HepG2 (cell line): ENCODE measurements around the gene CACNA1C. TPM values are rescaled to one million over a fixed set of nuclear protein-coding genes. Genes with fewer than 3 reads are reported as not detected.

Experiments
- ATAC-seq: fragments of 200-7000 bp; cut with Tn5 transposase; 3 replicates; pipeline ENCODE4 v1.9.1; 2020; ENCODE audit warnings: mild to moderate bottlenecking, moderate library complexity
- BruUV-seq: library from RNA; stranded (reverse); fragments of 400-500 nt; replicated peaks from 2 replicates; lab custom pipeline; 2021; lab: Mats Ljungman, UMichigan
- CTCF ChIA-PET: fragments of 300-600 bp; formaldehyde crosslinking; extraction: SDS; loops from one replicate; lab custom pipeline; 2021; ENCODE audit warnings: low total read pairs, inconsistent platforms, low intra/inter-chr PET ratio; lab: Yijun Ruan, JAX
- POLR2A ChIA-PET: fragments of 350-600 bp; sonication (Branson Sonifier 250); formaldehyde crosslinking; loops from one replicate; lab custom pipeline; 2020; ENCODE audit warnings: antibody characterized with exemption, inconsistent platforms; lab: Yijun Ruan, JAX
- DNase-seq: peaks from one replicate; pipeline ENCODE4 v3.0.0-alpha.2; 2015; ENCODE audit warnings: low spot score
- FAIRE-seq: peaks from 3 replicates; lab custom pipeline; 2011; peaks lifted over from hg19 to GRCh38; lab: Jason Lieb, UNC
- H2AFZ ChIP-seq: one replicate; pipeline ENCODE4 v1.6.1; 2011; ENCODE audit warnings: low read length, inconsistent platforms
- H3K27ac ChIP-seq: fragments of 300-600 bp; 3 replicates; pipeline ENCODE4 v1.8.0; 2011; ENCODE audit warnings: mixed run types, mild to moderate bottlenecking, mixed read lengths, low read length, inconsistent platforms; ENCODE audit not compliant: insufficient read depth; ENCODE audit errors: extremely low read length
- H3K27me3 ChIP-seq, 2 experiments: fragments of 200-600 bp in 1 of 2; 2 replicates in 1 of 2; 3 replicates in 1 of 2; pipeline versions ENCODE4 v1.6.0 to v1.8.0; 2011; ENCODE audit warnings: low read length in 2 of 2, mild to moderate bottlenecking in 2 of 2, moderate library complexity in 2 of 2, inconsistent platforms in 1 of 2; ENCODE audit not compliant: insufficient read depth in 2 of 2, control insufficient read depth in 1 of 2
- H3K36me3 ChIP-seq, 2 experiments: fragments of 200-600 bp in 1 of 2; replicated peaks in 1 of 2; 2 replicates in 1 of 2; 3 replicates in 1 of 2; pipeline versions ENCODE4 v1.5.1 to v1.8.0; 2011; ENCODE audit warnings: low read length in 2 of 2, inconsistent platforms in 1 of 2; ENCODE audit not compliant: insufficient read depth in 2 of 2, control insufficient read depth in 1 of 2
- H3K4me1 ChIP-seq: 2 replicates; pipeline ENCODE4 v1.5.1; 2012; ENCODE audit warnings: low read length, inconsistent platforms; ENCODE audit not compliant: insufficient read depth
- H3K4me2 ChIP-seq: 2 replicates; pipeline ENCODE4 v1.6.0; 2011; ENCODE audit warnings: low read depth, low read length, inconsistent platforms
- H3K4me3 ChIP-seq, 3 experiments: fragments of 200-600 bp in 1 of 3; sonication (generic), shearing (Covaris generic) in 1 of 3; replicated peaks in 1 of 3; 2 replicates each; pipeline ENCODE4 v1.5.1; 2011 to 2016; ENCODE audit warnings: low read length in 3 of 3, inconsistent platforms in 2 of 3, low read depth in 2 of 3, mild to moderate bottlenecking in 2 of 3, control low read depth in 1 of 3, mixed read lengths in 1 of 3; ENCODE audit not compliant: insufficient read depth in 1 of 3
- H3K79me2 ChIP-seq: one replicate; pipeline ENCODE4 v1.6.1; 2011; ENCODE audit warnings: low read length, inconsistent platforms; ENCODE audit not compliant: insufficient read depth
- H3K9ac ChIP-seq: 2 replicates; pipeline ENCODE4 v1.6.0; 2011; ENCODE audit warnings: mild to moderate bottlenecking, low read depth, low read length, inconsistent platforms; ENCODE audit not compliant: insufficient read depth
- H3K9me3 ChIP-seq: 2 replicates; pipeline ENCODE4 v1.5.1; 2012; ENCODE audit warnings: mild to moderate bottlenecking, low read length
- H4K20me1 ChIP-seq: 2 replicates; pipeline ENCODE4 v1.6.0; 2011; ENCODE audit warnings: inconsistent platforms, mild to moderate bottlenecking, low read length, moderate library complexity; ENCODE audit not compliant: insufficient read depth
- MNT ChIP-seq: fragments of 450-650 bp; IDR thresholded peaks from 2 replicates; pipeline ENCODE4 v1.6.1; 2016
- SNRNP70 ChIP-seq: fragments of 200-400 bp; formaldehyde crosslinking; IDR thresholded peaks from 2 replicates; pipeline ENCODE4 v1.6.1; 2017; ENCODE audit warnings: mild to moderate bottlenecking, low read depth, low read length, moderate library complexity
- ZBTB25 ChIP-seq: IDR thresholded peaks from 2 replicates; pipeline ENCODE4 v1.6.1; 2018; ENCODE audit warnings: missing genetic modification reagents
- ZNF589 ChIP-seq: sonication (generic); formaldehyde crosslinking; conservative IDR thresholded peaks from 2 replicates; pipeline ENCODE4 v1.8.0; 2022; ENCODE audit warnings: mild to moderate bottlenecking, moderate library complexity, missing genetic modification reagents
- ZXDC ChIP-seq: sonication (generic); formaldehyde crosslinking; IDR thresholded peaks from 2 replicates; pipeline ENCODE4 v1.5.0; 2020; ENCODE audit warnings: mild to moderate bottlenecking, missing genetic modification reagents
- WGBS: methylation state at CpG from one replicate; pipeline ENCODE4 v1.1.6; 2017; ENCODE audit warnings: low lambda C conversion rate; 5-methylcytosine and 5-hydroxymethylcytosine counted together
- in situ Hi-C: cut with HindIII; loops from 2 replicates; pipeline ENCODE4 v1.10.0; 2017; ENCODE audit warnings: low pct_unique_long_range_greater_than_20kb; ENCODE audit not compliant: extremely low pct_ligation_motif_present
- intact Hi-C: fragments of 100-400 bp; cut with micrococcal nuclease; formaldehyde crosslinking; loops from one replicate; pipeline ENCODE4 v1.10.0; 2022; ENCODE audit not compliant: unreplicated experiment
- polyA plus RNA-seq, 8 experiments: library from polyadenylated mRNA; depleted of rRNA in 3 of 8; stranded (reverse) in 7 of 8; unstranded in 1 of 8; fragments of >200 nt; fragmentation: Illumina TruSeq in 4 of 8; extraction: Trizol in 4 of 8; gene quantifications; 2 replicates each; pipeline versions ENCODE4 v1.2.1 to v1.2.3, GENCODE V29; 2011 to 2016; ENCODE audit warnings: low read depth in 4 of 8, missing spikeins in 1 of 8, mixed read lengths in 1 of 8; ENCODE audit not compliant: insufficient read depth in 1 of 8
- total RNA-seq, 5 experiments: library from RNA; depleted of rRNA; stranded (reverse); fragments of >200 nt; fragmentation: Illumina TruSeq; extraction: Trizol; gene quantifications; 2 replicates each; pipeline ENCODE4 v1.2.3, GENCODE V29; 2016; ENCODE audit warnings: low read depth in 1 of 5

Gene CACNA1C
- total and polyA plus RNA-seq, 2 of the 13 experiments (the other 11 are each of a cell fraction or from before 2014, with no cell fraction given): not detected

- BruUV-seq: no TSS peak
- H3K27ac ChIP-seq: no peak overlapping the region
- ChIA-PET CTCF (no interaction called here), POLR2A (no interaction called here)
- no peaks in the 10 kb centered on the region for H3K9me3 ChIP-seq
- DNase-seq: no peak
- H3K79me2 ChIP-seq: no peaks in the 10 kb centered on the region
- H2AFZ ChIP-seq: no peak overlapping the region
- H3K9ac ChIP-seq: no peak overlapping the region
- peaks cover 8% of the 10 kb centered on the region; the same call in 1 of the 2 replicates for H3K4me1 ChIP-seq
- WGBS: 77% methylated on average over 7 of the region's 10 CpGs
- intact Hi-C loops: no loop called here
- TF ChIP-seq MNT: no peak
- TF ChIP-seq SNRNP70: no peak
- no peak for TF ChIP-seq ZXDC (CRISPR knock-in tag)
- TF ChIP-seq ZNF589: no peak
- no peak for TF ChIP-seq ZBTB25 (CRISPR knock-in tag)
- in situ Hi-C loops: no loop called here
- H4K20me1 ChIP-seq: no peaks in the 10 kb centered on the region
- no peak; the same call in 2 of the 3 replicates for ATAC-seq
- no peak for FAIRE-seq
- H3K4me2 ChIP-seq: no peak overlapping the region
- no peaks in the 10 kb centered on the region for H3K36me3 ChIP-seq
- peaks cover 3 to 65% of the 10 kb centered on the region in 2 experiments; a peak in 4 of 5 replicates for H3K27me3 ChIP-seq
- no peak overlapping the region for H3K4me3 ChIP-seq
Measured at GRCh38 chr12:2415568-2415944, 362.8 kb downstream of the CACNA1C start.
